Suprapubic skin (tissue), 4 donors: Measurements from ENCODE around the gene GFM1.

Source experiments
- POLR2A ChIP-seq, 2 donors: fragments of 450-650 bp; IDR thresholded peaks; one replicate each; pipeline ENCODE4 v1.6.1; 2017; ENCODE audit warnings: antibody characterized with exemption in 2 of 2, mild to moderate bottlenecking in 2 of 2, moderate library complexity in 2 of 2
- POLR2AphosphoS5 ChIP-seq, 3 donors: sonication (generic); formaldehyde crosslinking; IDR thresholded peaks; one replicate each; pipeline ENCODE4 v1.6.1; 2017; ENCODE audit warnings: antibody characterized with exemption in 3 of 3
- TF ChIP-seq, protein P1 (sequence below), 2 donors: fragments of 200-600 bp in 1 of 2; fragments of 450-650 bp in 1 of 2; sonication (generic) in 1 of 2; IDR thresholded peaks; one replicate each; pipeline ENCODE4 v1.5.1; 2016 to 2019; ENCODE audit warnings: antibody characterized with exemption in 2 of 2, mild to moderate bottlenecking in 1 of 2, moderate library complexity in 1 of 2

DNA sequence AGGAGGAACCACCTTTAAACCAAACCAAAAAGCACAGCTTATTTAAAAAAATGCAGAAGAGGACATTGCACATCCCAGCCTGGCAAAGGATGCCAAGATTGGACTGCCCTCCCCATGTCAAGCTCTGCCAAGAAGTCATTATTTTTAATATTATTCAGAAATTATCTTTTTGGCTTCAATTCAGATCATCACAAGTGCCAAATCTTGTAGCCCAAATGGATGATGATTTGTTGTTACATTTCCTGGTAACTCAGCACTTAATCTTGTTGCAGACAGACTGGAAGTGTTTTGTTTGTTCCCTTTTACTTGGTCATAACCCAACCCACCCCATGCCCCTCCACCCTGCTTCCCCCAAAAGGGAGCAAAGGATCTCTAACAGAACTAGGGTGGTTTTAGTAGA lies 56.2 kb downstream of the GFM1 start:
- TF ChIP-seq POLR2A (IDR thresholded peaks at IDR 0.05) (no peak), POLR2AphosphoS5 (IDR thresholded peaks at IDR 0.05) (no peak)
- TF ChIP-seq, protein P1, sequence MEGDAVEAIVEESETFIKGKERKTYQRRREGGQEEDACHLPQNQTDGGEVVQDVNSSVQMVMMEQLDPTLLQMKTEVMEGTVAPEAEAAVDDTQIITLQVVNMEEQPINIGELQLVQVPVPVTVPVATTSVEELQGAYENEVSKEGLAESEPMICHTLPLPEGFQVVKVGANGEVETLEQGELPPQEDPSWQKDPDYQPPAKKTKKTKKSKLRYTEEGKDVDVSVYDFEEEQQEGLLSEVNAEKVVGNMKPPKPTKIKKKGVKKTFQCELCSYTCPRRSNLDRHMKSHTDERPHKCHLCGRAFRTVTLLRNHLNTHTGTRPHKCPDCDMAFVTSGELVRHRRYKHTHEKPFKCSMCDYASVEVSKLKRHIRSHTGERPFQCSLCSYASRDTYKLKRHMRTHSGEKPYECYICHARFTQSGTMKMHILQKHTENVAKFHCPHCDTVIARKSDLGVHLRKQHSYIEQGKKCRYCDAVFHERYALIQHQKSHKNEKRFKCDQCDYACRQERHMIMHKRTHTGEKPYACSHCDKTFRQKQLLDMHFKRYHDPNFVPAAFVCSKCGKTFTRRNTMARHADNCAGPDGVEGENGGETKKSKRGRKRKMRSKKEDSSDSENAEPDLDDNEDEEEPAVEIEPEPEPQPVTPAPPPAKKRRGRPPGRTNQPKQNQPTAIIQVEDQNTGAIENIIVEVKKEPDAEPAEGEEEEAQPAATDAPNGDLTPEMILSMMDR (IDR thresholded peaks at IDR 0.05) = no peak
